BJ (cell line): ENCODE measurements around the gene SMAD6. TPM values are rescaled to one million over a fixed set of nuclear protein-coding genes. Genes with fewer than 3 reads are reported as not detected.

Experiments used
- CTCF ChIA-PET: fragments of 350-600 bp; formaldehyde crosslinking; extraction: SDS; loops from one replicate; lab custom pipeline; 2021; ENCODE audit warnings: antibody characterized with exemption, inconsistent platforms; lab: Yijun Ruan, JAX
- POLR2A ChIA-PET: fragments of 300-600 bp; sonication (Branson Sonifier 250); formaldehyde crosslinking; extraction: SDS; loops from one replicate; lab custom pipeline; 2021; ENCODE audit warnings: antibody characterized with exemption; lab: Charles Lee
- DNase-seq: peaks from one replicate; pipeline ENCODE4 v3.0.0-alpha.2; 2011; ENCODE audit warnings: low read depth
- H3K27me3 ChIP-seq: 2 replicates; pipeline ENCODE4 v1.6.0; 2011; ENCODE audit warnings: low read length; ENCODE audit not compliant: control insufficient read depth, insufficient read depth
- H3K36me3 ChIP-seq: 2 replicates; pipeline ENCODE4 v1.5.1; 2011; ENCODE audit warnings: low read length; ENCODE audit not compliant: control insufficient read depth, insufficient read depth
- H3K4me3 ChIP-seq: 2 replicates; pipeline ENCODE4 v1.5.1; 2011; ENCODE audit warnings: low read depth, mild to moderate bottlenecking, control low read depth, low read length
- CTCF ChIP-seq: IDR thresholded peaks from 2 replicates; pipeline ENCODE4 v1.5.1; 2011; ENCODE audit warnings: low read depth, mild to moderate bottlenecking, control low read depth, inconsistent platforms, low read length, moderate library complexity; ENCODE audit not compliant: insufficient read depth
- polyA plus RNA-seq: library from polyadenylated mRNA; depleted of rRNA; stranded (reverse); fragments of >200 nt; gene quantifications from 2 replicates; pipeline ENCODE4 v1.2.3, GENCODE V29; 2011

The SMAD6 gene
- polyA plus RNA-seq, 1 experiment = 3.8 TPM

GRCh38 chr15:66767240-66767659 is 65.2 kb downstream of the SMAD6 start:
- no peak for DNase-seq
- H3K27me3 ChIP-seq = no peaks in the 10 kb centered on the region
- no peaks in the 10 kb centered on the region for H3K36me3 ChIP-seq
- CTCF ChIA-PET = interaction anchor here (1.7 to 13.6 kb wide), 3 partner anchors 64 to 85 kb away, joined by 4 to 155 read pairs (median 105); partner anchors contain the start of gene SMAD6
- TF ChIP-seq CTCF = no peak
- no peak overlapping the region for H3K4me3 ChIP-seq
- POLR2A ChIA-PET = no interaction called here

GRCh38 chr15:66768987-66769386 is 67.0 kb downstream of the SMAD6 start:
- CTCF ChIA-PET = interaction anchor here (1.0 to 13.6 kb wide), 4 partner anchors 65 to 150 kb away, joined by 3 to 155 read pairs (median 54); partner anchors contain the start of gene SMAD6

DNA sequence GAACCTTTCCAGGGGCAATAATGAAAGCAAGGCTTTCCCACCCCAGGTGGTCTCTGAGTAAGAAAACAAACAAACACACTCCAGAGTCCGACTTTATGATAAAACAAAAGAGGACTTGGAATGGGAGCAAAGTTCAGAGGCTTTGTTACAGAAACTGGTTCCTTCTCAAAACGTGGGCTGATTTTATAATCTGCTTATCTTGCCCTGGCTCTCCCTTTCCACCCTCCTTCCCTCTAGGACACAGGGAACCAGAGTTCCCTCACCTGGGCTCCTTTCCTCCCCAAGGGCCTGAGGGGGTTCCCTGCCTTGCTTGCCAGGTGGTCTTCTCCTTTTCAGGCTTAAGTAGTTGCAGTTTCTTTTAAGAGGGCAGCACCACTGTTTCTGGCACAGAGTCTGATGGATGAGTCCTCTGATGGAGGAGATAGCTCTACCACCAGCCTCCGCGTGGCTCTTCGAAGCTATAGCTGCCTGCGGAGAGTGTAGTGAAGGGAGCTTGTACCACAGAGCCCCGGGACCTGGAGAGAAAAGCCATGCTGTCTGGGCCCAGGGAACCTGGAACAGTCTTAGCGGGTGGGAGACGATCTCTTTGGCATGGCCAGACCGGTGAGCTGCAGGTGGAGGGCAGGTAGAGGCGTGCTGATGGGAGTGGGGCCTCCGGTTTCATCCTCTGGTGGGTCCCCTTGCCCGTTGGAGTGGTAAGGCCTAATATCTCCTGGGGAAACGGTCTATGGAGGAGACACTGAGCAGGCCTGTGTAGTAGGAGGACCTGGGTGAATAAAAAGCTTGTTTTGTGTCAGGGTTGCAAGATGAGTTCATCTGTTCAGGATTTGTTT is 68.7 kb downstream of the SMAD6 start:
- ChIA-PET CTCF (interaction anchor here (5.5 to 13.6 kb wide), 3 partner anchors 17 to 81 kb away, joined by 33 to 155 read pairs (median 105); partner anchors contain the start of gene SMAD6), POLR2A (no interaction called here)
- H3K27me3 ChIP-seq = no peaks in the 10 kb centered on the region

More at GRCh38 chr15:66768987-66769386, 67.0 kb downstream of the SMAD6 start:
- no peak for DNase-seq
- POLR2A ChIA-PET = no interaction called here
- H3K27me3 ChIP-seq = no peaks in the 10 kb centered on the region
- no peaks in the 10 kb centered on the region for H3K36me3 ChIP-seq
- TF ChIP-seq CTCF = no peak
- no peak overlapping the region for H3K4me3 ChIP-seq

GRCh38 chr15:66771351-66771650 is 69.3 kb downstream of the SMAD6 start:
- no peak for TF ChIP-seq CTCF
- POLR2A ChIA-PET = no interaction called here
- Histone ChIP-seq H3K4me3 (no peak overlapping the region), H3K27me3 (no peaks in the 10 kb centered on the region), H3K36me3 (no peaks in the 10 kb centered on the region; the same call in 1 of the 2 replicates)
- no peak for DNase-seq
- CTCF ChIA-PET = interaction anchor here (5.5 to 13.6 kb wide), 3 partner anchors 17 to 81 kb away, joined by 33 to 155 read pairs (median 105); partner anchors contain the start of gene SMAD6

More for the DNA sequence above, 68.7 kb downstream of the SMAD6 start:
- TF ChIP-seq CTCF = no peak
- Histone ChIP-seq H3K4me3 (no peak overlapping the region), H3K36me3 (no peaks in the 10 kb centered on the region)
- DNase-seq = no peak

DNA sequence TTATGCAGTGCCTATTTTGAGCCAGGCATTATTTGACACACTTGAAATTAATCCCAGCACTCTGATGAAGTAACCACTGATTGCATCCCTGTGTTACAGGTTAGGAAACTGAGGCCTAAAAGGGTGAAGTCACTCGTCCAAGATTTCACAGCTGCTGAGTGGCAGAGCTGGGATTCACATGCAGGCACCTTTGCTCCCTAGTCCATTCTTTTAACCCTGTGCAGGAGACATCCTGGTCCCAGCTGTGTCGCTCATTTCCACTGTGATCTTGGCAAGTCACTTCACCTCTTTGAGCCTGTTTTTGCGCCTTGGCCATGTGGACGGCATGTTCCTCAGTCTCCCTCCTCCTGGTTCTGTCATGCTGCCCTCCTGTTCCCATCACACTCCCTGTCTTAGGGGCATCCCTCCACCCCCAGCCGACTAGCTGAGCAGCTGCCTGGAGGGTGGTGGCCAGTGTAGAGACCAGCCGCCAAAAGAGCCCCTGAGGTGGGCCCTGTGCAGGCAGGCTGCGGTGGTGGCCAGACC is 70.6 kb downstream of the SMAD6 start:
- CTCF ChIA-PET = interaction anchor here (0.8 to 13.6 kb wide), 19 partner anchors 9 to 170 kb away, joined by 3 to 155 read pairs (median 5); partner anchors contain the start of gene SMAD6
- POLR2A ChIA-PET = interaction anchor here (1.2 kb wide), 1 partner anchor 71 kb away, joined by 4 read pairs; no protein-coding TSS in a partner anchor
- no peak for DNase-seq
- Histone ChIP-seq H3K36me3 (no peaks in the 10 kb centered on the region; the same call in 1 of the 2 replicates), H3K4me3 (no peak overlapping the region), H3K27me3 (no peaks in the 10 kb centered on the region)
- no peak for TF ChIP-seq CTCF
